Testis (tissue), 5 donors: ENCODE measurements around the gene PRAMEF14. TPM values are rescaled to one million over a fixed set of nuclear protein-coding genes. Genes with fewer than 3 reads are reported as not detected.
A peak's percentile ranks its signal among the peaks of the same experiment; 100 is the strongest.
"Not testable (repeated sequence)": the region's sequence is repeated elsewhere in the genome, so short reads cannot be mapped to it uniquely, and the experiment has no call there.

ENCODE experiments used
- DNase-seq: peaks from one replicate; pipeline ENCODE4 v3.0.0-alpha.2; 2019
- H3K27ac ChIP-seq, 2 donors: fragments of 200-600 bp; sonication (generic); one replicate each; pipeline ENCODE4 v1.5.1; 2019
- H3K27me3 ChIP-seq: fragments of 200-600 bp; sonication (generic); one replicate; pipeline ENCODE4 v1.5.1; 2019
- H3K36me3 ChIP-seq: fragments of 200-600 bp; sonication (generic); one replicate; pipeline ENCODE4 v1.5.1; 2017; ENCODE audit warnings: low read depth; ENCODE audit errors: missing control alignments
- H3K4me1 ChIP-seq: fragments of 200-600 bp; sonication (generic); one replicate; pipeline ENCODE4 v1.5.1; 2019
- H3K4me3 ChIP-seq, 2 donors: fragments of 200-600 bp; sonication (generic); one replicate each; pipeline ENCODE4 v1.5.1; 2017 to 2019
- H3K9me3 ChIP-seq: fragments of 200-600 bp; sonication (generic); one replicate; pipeline ENCODE4 v1.5.1; 2017
- WGBS, 2 donors: methylation state at CpG; one replicate each; pipeline ENCODE4 v1.1.5; 2018; 5-methylcytosine and 5-hydroxymethylcytosine counted together
- intact Hi-C: fragments of 100-400 bp; cut with DNase I; formaldehyde crosslinking; loops from one replicate; pipeline ENCODE4 v1.15.1; 2023; ENCODE audit warnings: low total_unique reads
- long read RNA-seq, 2 donors: transcript quantifications; one replicate each; lab custom pipeline, GENCODE V29; 2026
- polyA plus RNA-seq: library from polyadenylated mRNA; stranded (reverse); fragments of 350-450 nt; fragmentation: Illumina TruSeq; extraction: RNeasy Lipid Tissue Mini Kit (QIAGEN cat#74804); gene quantifications from one replicate; pipeline ENCODE4 v1.2.3, GENCODE V29; 2014; ENCODE audit warnings: low read depth, low replicate concordance; ENCODE audit not compliant: insufficient read depth
- total RNA-seq, 2 donors: library from RNA; depleted of rRNA; stranded (reverse); fragments of >200 nt; gene quantifications; one replicate each; pipeline ENCODE4 v1.2.3, GENCODE V29; 2016
- TF ChIP-seq, protein P1 (sequence below), 3 experiments: fragments of 450-650 bp in 2 of 3; fragments of 200-600 bp in 1 of 3; sonication (generic) in 1 of 3; IDR thresholded peaks; one replicate each; pipeline ENCODE4 v1.5.1; 2016 to 2019; ENCODE audit warnings: antibody characterized with exemption in 3 of 3, mild to moderate bottlenecking in 2 of 3, moderate library complexity in 1 of 3

PRAMEF14 gene, protein sequence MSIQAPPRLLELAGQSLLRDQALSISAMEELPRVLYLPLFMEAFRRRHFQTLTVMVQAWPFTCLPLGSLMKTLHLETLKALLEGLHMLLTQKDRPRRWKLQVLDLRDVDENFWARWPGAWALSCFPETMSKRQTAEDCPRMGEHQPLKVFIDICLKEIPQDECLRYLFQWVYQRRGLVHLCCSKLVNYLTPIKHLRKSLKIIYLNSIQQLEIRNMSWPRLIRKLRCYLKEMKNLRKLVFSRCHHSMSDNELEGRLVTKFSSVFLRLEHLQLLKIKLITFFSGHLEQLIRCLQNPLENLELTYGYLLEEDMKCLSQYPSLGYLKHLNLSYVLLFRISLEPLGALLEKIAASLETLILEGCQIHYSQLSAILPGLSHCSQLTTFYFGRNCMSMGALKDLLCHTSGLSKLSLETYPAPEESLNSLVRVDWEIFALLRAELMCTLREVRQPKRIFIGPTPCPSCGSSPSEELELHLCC
- under 1 TPM in 1 of 2 donors, not detected in 1; 0.31 TPM for total RNA-seq
- polyA plus RNA-seq = 0.24 TPM
- long read RNA-seq, donor 1 = 0 reads
- long read RNA-seq, donor 2 = 0 reads

DNA sequence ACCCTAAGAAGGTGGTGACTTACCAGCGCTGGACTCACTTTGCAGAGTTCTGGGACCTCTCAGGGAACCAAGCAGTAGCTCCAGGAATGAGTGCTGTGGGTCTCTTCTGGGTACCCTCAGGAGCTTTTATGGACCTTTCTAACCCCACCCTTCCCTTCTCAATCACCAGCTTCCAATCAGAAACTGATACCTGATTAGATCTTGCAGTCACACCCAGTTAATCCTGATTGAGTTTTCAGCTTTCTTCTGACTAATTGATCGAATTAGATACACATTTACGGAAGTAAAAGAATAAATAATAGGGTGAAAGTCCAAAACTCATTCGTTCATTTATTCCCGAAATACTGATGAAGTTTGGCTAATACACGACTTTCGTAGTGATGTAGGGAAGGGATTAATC, at the start of gene PRAMEF14:
TSS of gene PRAMEF14 (minus strand) at position 101 of the 400 bp plus-strand sequence. CDS start 1,820 bp downstream, outside the sequence.
- intact Hi-C loops, H3K4me1 ChIP-seq, H3K27ac ChIP-seq, DNase-seq, H3K27me3 ChIP-seq, H3K4me3 ChIP-seq, H3K9me3 ChIP-seq, H3K36me3 ChIP-seq: not testable (repeated sequence)
- WGBS, 2 donors = 74 to 85% methylated on average over 6 to 7 of the region's 7 CpGs

DNA sequence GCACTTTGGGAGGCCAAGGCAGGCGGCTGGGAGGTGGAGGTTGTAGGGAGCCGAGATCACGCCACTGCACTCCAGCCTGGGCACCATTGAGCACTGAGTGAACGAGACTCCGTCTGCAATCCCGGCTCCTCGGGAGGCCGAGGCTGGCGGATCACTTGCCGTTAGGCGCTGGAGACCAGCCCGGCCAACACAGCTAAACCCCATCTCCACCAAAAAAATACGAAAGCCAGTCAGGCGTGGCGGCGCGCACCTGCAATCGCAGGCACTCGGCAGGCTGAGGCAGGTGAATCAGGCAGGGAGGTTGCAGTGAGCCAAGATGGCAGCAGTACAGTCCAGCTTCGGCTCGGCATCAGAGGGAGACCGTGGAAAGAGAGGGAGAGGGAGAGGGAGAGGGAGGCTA, 48.4 kb upstream of the PRAMEF14 start:
- H3K9me3 ChIP-seq, H3K36me3 ChIP-seq, DNase-seq, H3K27ac ChIP-seq, intact Hi-C loops, H3K27me3 ChIP-seq, H3K4me3 ChIP-seq, H3K4me1 ChIP-seq: not testable (repeated sequence)
- 68 to 70% methylated on average over 10 to 22 of the region's 22 CpGs for WGBS, 2 donors

DNA sequence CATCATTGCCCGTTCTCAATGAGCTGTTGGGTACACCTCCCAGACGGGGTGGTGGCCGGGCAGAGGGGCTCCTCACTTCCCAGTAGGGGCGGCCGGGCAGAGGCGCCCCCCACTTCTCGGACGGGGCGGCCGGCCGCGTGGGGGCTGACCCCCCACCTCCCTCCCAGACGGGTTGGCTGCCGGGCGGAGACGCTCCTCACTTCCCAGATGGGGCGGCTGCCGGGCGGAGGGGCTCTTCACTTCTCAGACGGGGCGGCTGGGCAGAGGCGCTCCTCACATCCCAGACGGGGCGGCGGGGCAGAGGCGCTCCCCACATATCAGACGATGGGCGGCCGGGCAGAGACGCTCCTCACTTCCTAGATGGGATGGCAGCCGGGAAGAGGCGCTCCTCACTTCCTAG, 47.8 kb upstream of the PRAMEF14 start:
- H3K36me3 ChIP-seq, H3K27ac ChIP-seq, H3K4me3 ChIP-seq, intact Hi-C loops, H3K9me3 ChIP-seq, H3K27me3 ChIP-seq, DNase-seq, H3K4me1 ChIP-seq: not testable (repeated sequence)
- 47 to 80% methylated on average over 21 to 26 of the region's 32 CpGs for WGBS, 2 donors

DNA sequence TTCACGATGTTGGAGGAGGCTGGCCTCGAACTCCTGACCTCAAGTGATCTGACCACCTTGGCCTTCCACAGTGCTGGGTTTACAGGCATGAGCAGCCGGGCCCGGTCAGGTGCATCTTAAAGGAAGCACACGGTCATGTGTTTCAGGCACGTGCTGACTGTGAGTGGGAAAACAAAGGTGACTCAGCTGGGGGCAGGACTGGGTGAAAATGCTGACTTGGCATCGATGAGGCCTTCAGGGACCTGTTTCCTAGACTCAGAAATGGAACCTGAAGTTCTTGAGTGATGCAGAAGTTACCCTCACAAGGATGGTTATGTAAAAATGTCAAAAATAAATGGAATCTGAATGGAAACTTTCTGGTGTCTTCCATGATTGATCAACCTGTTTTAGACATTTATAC, 46.1 kb upstream of the PRAMEF14 start:
- DNase-seq, H3K27me3 ChIP-seq, H3K27ac ChIP-seq, H3K4me3 ChIP-seq, intact Hi-C loops, H3K4me1 ChIP-seq, H3K36me3 ChIP-seq, H3K9me3 ChIP-seq: not testable (repeated sequence)
- 78 to 84% methylated on average over 7 of the region's 7 CpGs for WGBS, 2 donors

DNA sequence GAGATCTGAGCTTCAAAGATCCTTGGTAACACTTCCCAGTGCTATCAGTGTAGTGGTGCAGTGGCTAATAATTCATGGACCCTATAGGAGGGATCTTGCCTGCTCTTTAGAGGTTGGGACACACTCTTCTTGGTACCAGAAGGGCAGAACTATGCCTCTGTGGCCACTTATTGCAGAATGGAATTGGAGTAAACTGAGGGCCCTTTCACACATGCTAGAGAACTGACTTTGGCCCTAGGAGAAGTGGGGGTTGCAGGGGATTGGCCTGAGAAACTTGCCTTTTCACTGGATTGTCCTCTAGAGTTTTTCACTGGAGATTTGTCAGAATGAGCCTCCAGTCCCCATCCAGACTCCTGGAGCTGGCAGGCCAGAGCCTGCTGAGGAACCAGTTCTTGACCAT, 42.4 kb upstream of the PRAMEF14 start, which contains the start of gene PRAMEF17:
TSS of gene PRAMEF17 (plus strand) at position 301 of the 400 bp plus-strand sequence. CDS start at position 327, 26 bp downstream.
- intact Hi-C loops, H3K27ac ChIP-seq, DNase-seq, H3K4me3 ChIP-seq, H3K36me3 ChIP-seq, H3K9me3 ChIP-seq, H3K4me1 ChIP-seq, H3K27me3 ChIP-seq: not testable (repeated sequence)

DNA sequence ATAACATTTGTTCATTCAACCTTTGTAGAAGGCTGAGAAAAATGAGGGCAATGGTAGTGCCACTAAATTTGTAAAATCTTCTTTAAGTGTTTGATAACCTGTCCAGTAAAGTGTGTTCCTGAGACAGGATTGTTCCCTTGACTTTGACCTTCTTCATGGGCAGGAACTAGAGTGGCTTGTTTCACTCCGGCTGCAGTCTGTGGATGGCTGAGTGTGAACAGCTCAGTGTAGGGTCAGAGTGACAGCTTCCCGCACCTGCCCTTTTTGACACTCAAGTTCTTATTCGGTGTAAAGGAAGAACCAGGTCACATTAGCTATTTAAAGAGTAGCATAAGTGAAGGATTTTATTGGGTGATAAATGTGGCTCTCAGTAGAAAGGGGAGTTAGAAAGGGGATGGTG, 33.4 kb upstream of the PRAMEF14 start:
- H3K4me3 ChIP-seq, DNase-seq, H3K27ac ChIP-seq, H3K9me3 ChIP-seq, intact Hi-C loops, H3K4me1 ChIP-seq, H3K27me3 ChIP-seq, H3K36me3 ChIP-seq: not testable (repeated sequence)
- 77 to 78% methylated on average over 3 of the region's 3 CpGs for WGBS, 2 donors

DNA sequence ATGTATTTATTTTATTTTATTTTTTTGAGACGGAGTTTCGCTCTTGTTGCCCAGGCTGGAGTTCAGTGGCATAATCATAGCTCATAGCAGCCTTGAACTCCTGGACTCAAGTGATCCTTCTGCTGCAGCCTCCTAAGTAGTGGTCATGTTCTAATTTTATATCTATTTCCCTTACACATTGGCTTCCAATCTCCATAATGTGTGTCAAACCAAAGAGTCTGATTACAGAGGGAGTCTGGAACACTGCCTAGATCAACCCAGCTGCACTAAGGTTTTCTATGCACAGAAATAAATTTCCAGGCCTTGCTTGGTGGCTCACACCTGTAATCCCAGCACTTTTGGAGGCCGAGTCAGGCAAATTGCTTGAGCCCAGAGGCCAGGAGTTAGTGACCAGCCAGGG, 32.0 kb upstream of the PRAMEF14 start:
- H3K4me3 ChIP-seq, H3K27me3 ChIP-seq, DNase-seq, H3K4me1 ChIP-seq, H3K36me3 ChIP-seq, H3K9me3 ChIP-seq, H3K27ac ChIP-seq, intact Hi-C loops: not testable (repeated sequence)
- WGBS, 2 donors = 80 to 95% methylated on average over 3 of the region's 3 CpGs

DNA sequence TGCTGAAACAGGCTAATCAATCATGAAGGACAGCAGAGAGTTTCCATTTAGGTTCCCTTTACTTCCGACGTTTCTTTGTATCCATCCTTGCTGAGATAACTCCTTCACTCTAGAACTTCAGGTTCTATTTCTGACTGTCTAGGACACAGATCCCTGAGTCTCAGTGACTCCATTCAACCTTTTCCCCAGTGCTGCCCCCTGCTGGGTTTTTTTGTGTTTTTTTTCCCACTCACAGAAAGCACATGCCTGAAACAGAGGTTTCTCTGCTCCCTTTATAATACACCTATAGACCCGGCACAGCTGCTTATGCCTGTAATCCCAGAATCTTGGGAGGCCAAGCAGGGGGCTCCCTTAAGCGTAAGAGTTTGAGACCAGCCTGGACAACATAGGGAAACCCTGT, 21.6 kb upstream of the PRAMEF14 start:
- WGBS, 2 donors = 62 to 64% methylated on average over 4 of the region's 4 CpGs
- H3K9me3 ChIP-seq, H3K27me3 ChIP-seq, intact Hi-C loops, H3K27ac ChIP-seq, H3K36me3 ChIP-seq, H3K4me3 ChIP-seq, H3K4me1 ChIP-seq: not testable (repeated sequence)
- TF ChIP-seq, protein P1, sequence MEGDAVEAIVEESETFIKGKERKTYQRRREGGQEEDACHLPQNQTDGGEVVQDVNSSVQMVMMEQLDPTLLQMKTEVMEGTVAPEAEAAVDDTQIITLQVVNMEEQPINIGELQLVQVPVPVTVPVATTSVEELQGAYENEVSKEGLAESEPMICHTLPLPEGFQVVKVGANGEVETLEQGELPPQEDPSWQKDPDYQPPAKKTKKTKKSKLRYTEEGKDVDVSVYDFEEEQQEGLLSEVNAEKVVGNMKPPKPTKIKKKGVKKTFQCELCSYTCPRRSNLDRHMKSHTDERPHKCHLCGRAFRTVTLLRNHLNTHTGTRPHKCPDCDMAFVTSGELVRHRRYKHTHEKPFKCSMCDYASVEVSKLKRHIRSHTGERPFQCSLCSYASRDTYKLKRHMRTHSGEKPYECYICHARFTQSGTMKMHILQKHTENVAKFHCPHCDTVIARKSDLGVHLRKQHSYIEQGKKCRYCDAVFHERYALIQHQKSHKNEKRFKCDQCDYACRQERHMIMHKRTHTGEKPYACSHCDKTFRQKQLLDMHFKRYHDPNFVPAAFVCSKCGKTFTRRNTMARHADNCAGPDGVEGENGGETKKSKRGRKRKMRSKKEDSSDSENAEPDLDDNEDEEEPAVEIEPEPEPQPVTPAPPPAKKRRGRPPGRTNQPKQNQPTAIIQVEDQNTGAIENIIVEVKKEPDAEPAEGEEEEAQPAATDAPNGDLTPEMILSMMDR (IDR thresholded peaks at IDR 0.05) = peak in 1 of 3 experiments; percentile 46
- peak; percentile 58 for DNase-seq

DNA sequence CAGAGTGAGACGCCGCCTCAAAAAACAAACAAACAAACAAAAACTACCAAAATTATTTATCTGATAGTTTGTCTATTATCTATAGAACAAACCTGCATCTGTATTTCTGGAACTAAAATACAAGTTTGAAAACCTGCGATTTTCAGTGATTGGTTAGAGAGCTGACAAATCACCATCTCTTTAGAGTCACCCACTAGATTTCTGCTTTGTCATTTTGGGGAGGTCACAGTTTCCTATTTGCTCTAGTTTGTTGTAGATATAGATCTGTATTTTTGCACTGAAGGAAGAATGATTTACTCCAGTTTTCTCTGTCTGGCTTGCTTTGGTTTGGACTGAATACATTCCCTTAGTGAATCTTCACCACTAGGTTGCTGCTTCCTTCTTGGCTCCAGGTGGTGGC, 19.6 kb upstream of the PRAMEF14 start:
- H3K36me3 ChIP-seq, DNase-seq, H3K27ac ChIP-seq, intact Hi-C loops, H3K9me3 ChIP-seq, H3K27me3 ChIP-seq, H3K4me1 ChIP-seq, H3K4me3 ChIP-seq: not testable (repeated sequence)
- 86 to 88% methylated on average over 3 of the region's 3 CpGs for WGBS, 2 donors

DNA sequence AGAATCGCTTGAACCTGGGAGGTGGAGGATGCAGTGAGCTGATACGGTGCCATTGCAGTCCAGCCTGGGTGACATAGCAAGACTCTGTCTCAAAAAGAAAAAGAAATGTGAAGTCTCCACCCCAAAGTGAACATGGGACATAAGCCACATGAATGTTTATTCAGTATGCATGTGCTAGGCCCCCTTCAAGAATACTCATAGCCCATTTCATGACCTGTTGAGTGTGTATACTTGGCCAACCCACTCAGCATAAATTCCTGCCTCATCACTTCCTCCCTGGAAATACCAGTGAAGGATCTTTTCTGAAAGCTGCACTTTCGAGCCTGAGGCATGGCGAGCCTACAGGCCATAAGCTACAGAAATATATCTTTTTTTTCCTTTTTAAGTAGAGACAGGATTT, 18.0 kb upstream of the PRAMEF14 start:
- intact Hi-C loops = not testable (repeated sequence)

DNA sequence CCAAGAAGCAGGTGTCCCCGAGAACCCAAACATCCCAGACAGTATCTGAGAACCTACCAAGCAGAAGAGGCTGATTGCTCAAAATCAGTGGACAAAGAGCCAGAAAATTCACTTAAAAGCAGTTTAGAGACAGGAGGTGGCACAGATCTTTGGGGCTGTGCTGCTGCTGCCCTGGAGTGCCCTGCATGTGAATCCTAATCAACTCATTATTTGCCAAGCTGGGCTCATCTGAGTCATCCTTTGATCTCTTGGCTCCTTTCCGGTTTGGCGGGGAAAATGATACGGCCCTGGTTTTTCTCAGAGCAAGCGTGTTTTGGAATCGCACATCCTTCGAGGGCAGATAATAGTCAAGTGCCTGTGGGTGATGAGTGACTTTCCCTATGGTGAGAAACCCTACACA, 15.4 kb upstream of the PRAMEF14 start:
- H3K4me3 ChIP-seq, intact Hi-C loops: not testable (repeated sequence)
- 83% methylated on average over 1 of the region's 7 CpGs; no CpG with 5 or more reads in 1 of the 2 donors for WGBS, 2 donors

More for the DNA sequence above, 18.0 kb upstream of the PRAMEF14 start:
- H3K27me3 ChIP-seq, H3K4me3 ChIP-seq, H3K4me1 ChIP-seq, H3K27ac ChIP-seq, H3K9me3 ChIP-seq, DNase-seq, H3K36me3 ChIP-seq: not testable (repeated sequence)
- WGBS, 2 donors = 87 to 90% methylated on average over 2 to 3 of the region's 4 CpGs

More for the DNA sequence above, 15.4 kb upstream of the PRAMEF14 start:
- H3K4me1 ChIP-seq, H3K27me3 ChIP-seq, H3K27ac ChIP-seq, H3K9me3 ChIP-seq, H3K36me3 ChIP-seq, DNase-seq: not testable (repeated sequence)
